ENCODE measurements around the gene IQSEC1.
"Not testable (repeated sequence)": the region's sequence is repeated elsewhere in the genome, so short reads cannot be mapped to it uniquely, and the experiment has no call there.

The IQSEC1 gene

GRCh38 chr3:12853847-12854246 lies 219.4 kb downstream of the IQSEC1 start:
- not testable (repeated sequence) for FAIRE-seq

GRCh38 chr3:12852201-12852600 lies 221.0 kb downstream of the IQSEC1 start:
- FAIRE-seq = no peak

Data from endometrium (tissue), 2 donors.